ENCODE results near the gene TREM1.
"Not testable (repeated sequence)": the region's sequence is repeated elsewhere in the genome, so short reads cannot be mapped to it uniquely, and the experiment has no call there.

The TREM1 gene

DNA sequence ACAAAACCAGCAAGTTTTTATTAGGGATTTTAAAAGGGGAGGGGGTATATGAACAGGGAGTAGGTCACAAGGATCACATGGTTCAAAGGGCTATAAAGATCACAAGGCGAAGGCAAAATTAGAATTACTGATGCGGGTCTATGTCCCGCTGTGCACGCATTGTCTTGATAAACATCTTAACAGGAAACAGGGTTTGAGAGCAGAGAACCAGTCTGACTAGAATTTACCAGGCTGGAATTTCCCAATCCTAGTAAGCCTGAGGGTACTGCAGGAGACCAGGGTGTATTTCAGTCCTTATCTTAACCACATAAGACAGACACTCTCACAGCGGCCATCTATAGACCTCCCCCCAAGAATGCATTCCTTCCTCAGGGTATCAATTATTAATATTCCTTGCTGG lies 10.8 kb upstream of the TREM1 start:
- not testable (repeated sequence) for DNase-seq (ENCODE audit: low spot score)

DNA sequence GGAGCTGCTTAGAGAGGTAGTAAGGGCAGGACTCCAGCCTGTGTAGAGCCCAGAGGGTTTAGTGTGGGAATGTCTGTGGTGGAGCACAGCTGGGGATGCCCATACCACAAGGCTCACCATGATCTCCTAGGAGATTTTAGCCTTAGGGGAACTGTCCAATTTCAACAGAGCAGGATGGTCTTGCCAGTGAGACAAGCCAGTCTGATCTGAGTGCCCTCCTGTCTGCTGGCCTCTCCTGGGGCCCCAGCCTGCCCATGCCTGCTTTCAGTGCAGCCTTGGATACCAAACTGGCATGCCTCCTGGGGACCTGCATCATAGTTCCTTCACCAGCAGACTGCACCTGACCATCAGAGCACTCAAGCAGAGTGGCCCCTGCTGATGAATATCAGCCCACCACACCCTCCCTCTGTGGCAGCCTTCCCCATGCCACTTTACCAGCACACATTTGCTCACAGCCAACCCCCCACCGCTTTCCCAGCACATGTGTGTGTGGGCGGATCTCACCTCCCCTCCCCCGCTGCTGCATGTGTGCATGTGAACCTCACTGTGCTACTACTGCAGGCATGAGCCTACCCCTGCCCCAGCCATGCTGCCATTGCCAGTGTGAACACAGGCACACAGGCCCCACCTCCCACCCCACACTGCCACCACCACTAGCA lies 7.9 kb upstream of the TREM1 start:
- no peak for DNase-seq (ENCODE audit: low spot score)

DNA sequence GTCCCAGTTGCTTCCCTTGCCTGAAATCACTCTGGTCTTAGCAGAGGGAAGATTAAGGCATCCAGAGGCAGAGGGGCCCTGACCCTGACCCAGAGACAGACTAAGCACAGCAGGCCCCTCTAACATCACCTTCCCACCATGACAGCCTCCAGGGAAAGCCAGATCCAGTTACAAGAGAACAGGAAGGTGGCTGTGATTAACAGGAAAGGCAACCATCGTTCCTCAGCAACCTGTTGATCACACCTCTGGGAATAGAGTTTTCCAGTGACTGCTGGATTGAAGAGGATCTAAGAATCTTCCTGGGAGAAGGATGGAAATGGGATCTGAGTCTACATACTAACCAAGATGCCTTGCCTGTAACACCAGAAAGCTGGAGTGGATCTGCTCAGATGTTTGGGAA lies 5.2 kb upstream of the TREM1 start:
- DNase-seq (ENCODE audit: low spot score) = no peak

DNA sequence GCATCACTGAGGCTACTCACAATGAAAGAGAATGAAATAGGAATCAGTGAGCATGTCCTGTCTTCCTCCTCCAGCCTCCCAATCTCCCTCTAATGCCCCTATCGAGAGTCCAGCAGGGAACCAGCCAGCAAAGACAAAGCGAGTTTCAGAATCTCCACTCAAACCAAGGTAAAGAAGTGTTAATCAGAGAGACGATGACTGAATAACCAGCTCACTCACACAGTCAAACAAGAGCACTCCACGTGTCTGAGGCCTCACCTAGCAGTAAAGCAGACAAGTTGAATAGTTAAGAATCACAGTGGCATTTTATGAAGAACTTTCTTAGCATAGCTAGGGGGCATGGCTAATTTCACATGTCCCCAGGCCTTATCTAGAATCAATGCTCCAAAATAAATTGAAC lies 3.3 kb upstream of the TREM1 start:
- no peak for DNase-seq (ENCODE audit: low spot score)

DNA sequence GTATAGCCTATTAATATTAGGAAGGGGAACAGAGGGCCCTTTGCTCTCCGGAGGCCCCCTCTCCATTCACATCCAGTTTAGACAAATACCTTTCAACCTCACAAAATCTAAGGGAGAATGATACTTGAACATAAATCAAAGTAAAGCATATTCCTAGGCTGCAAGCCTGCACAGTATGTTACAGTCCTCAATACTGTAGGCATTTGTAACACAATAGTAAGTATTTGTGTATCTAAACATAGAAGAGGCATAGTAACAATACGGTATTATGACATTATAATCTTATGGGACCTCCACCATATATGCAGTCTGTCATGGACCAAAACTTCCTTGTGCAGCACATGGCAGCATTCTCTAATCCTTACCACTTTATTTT lies 2.3 kb upstream of the TREM1 start:
- no peak for DNase-seq (ENCODE audit: low spot score)

DNA sequence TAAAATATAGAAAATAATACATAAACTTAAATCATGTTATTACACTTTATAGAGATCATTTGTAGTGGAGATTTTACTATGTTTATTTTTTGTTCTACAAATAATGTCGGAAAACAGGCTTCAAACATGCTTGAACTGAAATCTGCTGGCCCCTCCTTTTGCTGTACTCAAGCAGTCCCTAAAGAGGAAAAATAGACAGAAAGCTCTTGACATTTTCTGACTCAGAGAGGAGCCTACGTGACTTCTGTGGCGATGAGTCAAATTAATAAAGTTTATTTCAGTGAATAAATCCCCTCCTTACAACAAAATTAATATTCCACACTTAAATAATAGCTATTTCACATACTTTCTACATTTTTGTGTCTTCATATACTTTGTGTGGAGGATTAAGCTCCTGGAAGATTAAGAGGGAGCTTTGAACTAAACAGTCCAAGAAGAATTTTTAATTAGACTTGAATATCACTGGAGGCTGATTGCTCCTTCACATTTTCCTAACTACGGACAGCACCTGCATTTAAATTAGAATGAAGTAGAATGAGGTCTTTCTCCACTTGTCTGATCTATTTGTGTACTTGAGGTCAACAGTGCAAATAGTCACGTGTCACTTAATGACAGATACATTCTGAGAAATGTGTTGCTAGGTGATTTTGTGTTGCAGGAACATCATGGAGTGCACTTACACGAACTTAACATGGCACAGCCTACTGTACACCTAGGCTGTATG lies 1.7 kb upstream of the TREM1 start:
- DNase-seq (ENCODE audit: low spot score) = no peak

DNA sequence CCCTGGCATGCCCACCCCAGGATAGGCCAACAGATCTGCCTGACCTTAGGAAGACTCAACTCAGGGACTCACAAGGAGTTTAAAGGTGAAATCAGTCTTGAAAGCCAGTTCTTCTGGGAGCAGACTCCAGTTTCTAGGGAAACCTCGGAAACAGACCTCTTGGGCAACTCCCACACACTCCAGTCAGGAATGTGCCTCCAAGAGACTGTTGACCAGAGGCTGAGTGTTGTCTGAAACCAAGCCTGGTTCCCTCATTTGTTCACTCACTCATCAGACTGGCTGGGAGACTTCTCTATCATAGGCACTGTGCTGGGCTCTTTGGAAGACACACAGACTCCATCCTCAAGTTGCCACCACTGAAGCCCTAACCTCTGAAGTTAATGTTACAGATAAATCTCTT lies 1.8 kb downstream of the TREM1 start:
- DNase-seq (ENCODE audit: low spot score) = no peak

DNA sequence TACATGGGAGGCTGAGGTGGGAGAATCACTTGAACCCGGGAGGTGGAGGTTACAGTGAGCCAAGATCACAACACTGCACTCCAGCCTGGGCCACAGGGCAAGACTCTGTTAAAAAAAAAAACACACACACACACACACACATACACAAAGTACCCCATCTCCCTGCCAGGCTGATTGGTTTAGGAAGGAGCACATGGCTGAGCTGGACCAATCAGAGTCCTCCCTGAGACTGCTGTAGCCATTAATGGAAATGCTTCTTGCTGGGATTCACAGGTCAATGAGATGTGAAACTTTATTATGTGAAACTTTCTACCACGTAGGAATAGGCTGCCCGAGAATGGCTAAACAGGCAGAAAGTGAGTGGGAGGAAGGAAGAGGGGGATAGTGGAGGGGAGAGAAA lies 2.9 kb downstream of the TREM1 start:
- DNase-seq (ENCODE audit: low spot score) = no peak

DNA sequence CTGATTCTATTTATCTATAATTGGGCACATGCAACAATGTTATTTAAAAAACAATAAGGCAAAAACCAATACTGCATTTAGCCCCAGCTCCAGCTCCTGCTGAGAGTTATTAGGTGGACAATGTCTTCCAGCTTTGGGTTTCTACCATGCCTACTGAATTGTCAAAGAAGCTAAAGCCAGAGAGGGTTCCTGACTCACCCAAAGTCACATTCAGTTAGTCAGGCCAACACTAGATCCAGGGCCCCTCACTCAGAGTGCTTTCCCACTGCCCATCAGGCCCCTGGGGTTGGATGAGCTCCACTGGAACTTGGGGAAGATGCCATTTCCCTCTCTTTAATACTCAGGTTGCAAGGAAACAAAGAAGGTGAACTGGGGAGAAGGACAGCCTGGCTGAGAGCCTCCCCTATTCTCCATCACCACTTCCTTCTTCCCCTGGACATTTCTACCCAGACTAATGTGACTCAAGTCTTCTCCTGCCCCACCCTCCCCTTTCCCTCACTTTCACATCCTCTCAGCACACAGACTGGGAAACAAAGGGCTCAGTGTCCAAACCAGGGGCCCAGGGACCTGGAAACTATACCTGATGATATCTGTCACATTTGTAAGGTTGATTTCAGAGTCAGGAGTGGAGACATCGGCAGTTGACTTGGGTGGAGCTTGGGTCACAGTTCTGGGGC lies 6.0 kb downstream of the TREM1 start:
- DNase-seq (ENCODE audit: low spot score) = no peak

DNA sequence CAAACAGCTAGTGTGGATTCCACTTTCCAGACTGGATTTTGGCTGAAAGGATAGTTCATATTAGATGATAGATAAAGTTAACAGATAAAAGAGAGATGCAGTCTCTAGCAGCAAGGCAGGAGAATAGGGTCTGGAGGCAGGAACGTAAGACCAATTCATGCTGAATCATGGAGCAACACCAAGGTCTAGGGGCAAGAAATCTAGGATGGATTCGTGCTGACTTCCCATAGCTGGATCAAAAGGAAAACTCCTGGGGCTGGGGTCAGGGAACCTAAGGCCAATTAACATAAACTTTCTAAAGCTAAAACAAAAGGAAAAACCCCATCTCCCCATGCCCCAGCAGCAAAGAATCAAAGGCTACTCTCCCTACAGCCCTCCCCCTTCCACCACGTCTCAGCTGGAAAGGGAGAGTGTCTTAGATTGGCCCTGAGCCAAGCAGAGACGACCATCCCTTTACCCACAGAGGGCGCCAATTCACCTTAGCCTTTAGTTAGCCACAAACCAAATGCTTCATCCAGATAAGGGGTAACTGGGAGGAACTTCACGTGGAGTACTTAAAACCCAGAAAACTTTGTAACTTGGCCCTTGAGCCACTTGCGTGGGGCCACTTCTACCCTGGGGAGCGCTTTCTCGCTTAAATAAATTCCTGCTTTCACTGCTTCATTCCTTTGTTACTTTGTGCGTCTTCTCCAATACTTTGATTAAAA lies 7.6 kb downstream of the TREM1 start:
- peak; percentile 31 for DNase-seq (ENCODE audit: low spot score)

DNA sequence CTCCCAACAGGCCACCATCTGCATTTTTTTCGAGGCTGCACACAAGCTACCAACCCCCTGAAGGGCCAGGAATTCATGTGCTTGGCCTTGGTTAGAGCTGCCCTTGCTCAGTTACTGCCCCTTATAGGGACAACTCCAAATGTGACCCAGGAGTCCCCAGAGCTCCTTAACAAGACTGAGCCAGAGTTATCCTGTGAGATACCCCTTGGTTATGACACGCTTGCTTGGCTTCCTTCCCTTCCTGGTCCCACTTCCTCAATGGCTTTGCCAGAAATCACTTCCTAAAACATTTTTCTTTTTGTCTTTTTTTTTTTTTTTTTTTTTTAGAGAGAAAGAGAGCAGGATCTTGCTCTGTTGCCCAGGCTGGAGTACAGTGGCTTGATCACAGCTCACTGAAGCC lies 8.9 kb downstream of the TREM1 start:
- no peak for DNase-seq (ENCODE audit: low spot score)

DNA sequence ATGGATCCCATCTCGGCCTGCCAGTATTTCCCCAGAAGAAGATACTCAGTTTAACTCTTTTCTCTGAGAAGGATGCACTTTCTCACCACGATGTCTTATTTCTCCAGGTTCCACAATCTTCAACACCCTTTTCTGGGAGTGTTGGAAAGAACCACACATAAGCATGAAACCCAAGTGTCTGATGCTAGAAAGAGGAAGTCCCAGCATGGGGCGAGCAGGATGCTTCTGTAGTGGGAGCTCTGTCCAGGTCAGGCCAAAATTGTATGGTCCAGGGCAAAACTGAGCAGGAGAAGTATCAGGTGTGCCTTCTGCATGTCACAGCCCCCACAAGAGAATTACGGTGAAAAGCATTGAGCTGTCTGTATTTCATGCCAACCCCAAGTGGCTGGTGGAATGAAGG lies 11.0 kb downstream of the TREM1 start:
- no peak for DNase-seq (ENCODE audit: low spot score)

DNA sequence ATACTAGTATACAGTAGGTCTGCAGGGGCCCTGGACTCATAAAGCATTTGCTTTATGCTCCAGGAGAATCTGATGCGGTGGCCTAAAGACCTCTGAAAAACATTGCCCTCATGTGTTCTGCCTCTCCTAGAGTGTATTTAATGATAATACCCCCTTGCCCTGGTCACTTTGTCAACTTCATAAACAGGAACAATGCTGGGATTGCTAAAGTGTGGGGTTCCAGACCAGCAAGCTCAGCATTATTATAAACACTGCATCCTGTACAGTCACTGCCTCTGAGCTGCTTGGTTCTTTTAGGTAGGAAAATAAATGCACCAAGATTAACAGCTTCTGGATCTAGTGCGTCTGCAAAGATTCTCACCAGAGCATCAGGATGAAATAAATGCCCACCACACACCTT lies 12.2 kb downstream of the TREM1 start:
- DNase-seq (ENCODE audit: low spot score) = no peak

DNA sequence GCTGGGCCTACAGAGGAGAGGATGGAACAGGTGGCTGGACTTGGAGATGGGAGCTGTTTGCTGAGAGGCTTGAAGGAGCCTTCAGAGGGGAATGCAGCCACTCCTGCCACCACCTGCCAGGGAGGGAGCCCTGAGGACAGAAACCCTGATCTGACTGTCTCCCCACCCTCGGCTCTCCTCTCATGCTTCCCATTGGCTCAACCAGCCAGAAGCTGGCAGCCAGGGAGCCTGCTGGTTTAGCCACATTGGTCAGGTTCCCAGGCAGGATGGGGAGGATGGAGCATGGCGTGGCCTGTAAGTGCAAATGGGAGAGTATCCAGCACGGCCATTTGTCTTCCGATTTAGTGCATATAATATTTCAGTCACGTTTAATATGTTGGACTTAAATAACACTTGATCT lies 12.8 kb downstream of the TREM1 start:
- no peak for DNase-seq (ENCODE audit: low spot score)

DNA sequence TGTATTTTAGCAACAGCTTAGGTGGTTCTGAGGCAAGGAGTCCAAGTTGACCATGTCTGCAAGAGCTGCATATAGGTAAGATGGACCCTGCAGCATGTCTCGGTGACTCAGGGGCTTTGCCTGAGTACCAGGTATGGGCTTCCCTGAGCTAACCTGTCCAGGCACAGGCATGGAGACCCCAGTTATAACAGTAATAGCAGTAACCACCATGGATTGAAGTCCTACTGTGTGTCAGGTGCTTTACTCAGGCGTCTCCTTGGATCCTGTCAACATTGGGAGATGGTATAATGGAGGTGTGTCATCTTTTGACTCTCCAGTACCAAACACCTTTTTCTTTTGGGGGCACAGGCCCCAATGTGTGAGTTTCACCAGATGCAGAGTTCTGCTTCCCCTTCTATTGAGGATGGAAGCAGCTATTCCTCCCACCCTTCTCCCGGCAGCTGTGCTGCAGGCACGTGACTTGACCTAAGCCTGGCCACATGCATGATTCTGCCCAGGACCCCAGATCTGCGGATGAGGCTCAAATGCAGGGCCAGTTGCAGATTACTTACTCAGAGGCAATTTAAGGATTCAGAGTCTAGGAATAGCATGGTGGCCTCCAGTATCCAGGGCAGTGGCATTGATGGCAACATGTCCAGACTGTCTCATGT lies 13.8 kb downstream of the TREM1 start:
- DNase-seq (ENCODE audit: low spot score) = no peak

DNA sequence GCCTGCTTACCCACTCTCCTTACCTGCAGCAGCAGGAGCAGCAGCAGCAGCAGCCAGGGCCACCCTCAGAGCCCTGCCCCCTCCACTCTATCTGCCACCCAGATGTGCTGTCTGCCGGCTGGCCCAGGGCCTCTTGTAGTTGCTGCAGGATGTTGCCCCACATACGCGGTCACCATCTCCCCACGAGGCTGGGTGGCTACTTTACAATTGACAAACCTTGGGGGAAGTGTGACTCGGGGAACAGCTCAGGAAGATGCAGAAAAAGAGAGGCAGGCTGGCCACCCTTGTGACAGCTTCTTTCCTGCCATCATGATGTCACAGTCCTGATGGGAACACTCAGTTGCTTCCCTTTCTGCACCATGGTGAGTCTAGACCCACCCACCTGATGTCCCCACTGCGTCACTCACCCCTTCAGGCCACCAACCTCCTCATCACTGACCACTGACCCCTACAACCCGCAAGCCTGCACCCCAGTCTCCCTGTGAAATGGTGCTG lies 14.5 kb downstream of the TREM1 start:
- DNase-seq (ENCODE audit: low spot score) = no peak

DNA sequence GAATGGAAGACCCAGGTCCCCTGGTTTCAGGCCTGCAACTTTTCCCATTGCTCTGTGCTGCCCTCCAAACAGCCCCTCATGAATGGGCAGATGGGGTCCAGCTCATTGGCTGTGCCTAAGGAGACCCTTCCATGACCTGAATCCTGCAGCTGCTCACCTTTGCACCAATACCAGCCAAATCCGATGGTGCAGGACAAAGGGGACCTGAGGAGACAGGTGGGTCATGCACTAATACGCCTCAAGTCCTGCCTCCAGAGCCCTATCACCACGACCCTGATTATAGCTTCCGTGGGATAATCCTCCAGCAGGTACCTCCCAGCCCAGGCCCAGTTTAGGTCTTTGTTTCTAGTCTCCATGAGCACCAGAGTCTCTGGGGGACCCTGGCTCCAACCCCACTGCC lies 16.8 kb downstream of the TREM1 start:
- DNase-seq (ENCODE audit: low spot score) = no peak

DNA sequence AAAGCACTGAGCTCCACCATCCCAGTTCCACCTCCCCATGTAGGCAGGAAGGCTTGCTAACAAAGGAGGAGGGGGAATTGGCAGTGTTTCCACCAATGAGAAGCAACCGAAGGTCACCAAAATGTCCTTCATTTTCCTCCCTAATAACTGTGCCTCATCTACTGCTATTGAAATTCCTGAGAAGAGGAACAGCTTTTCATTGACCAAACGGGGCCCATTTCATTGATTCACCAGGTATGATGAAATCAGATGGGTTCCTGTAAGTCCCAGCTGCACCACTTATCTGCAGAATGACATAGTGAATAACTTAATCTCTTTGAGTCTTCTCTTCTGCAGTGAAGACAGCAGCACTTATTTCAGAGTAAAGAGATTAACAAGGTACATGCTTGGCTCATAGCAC lies 17.3 kb downstream of the TREM1 start:
- no peak for DNase-seq (ENCODE audit: low spot score)

DNA sequence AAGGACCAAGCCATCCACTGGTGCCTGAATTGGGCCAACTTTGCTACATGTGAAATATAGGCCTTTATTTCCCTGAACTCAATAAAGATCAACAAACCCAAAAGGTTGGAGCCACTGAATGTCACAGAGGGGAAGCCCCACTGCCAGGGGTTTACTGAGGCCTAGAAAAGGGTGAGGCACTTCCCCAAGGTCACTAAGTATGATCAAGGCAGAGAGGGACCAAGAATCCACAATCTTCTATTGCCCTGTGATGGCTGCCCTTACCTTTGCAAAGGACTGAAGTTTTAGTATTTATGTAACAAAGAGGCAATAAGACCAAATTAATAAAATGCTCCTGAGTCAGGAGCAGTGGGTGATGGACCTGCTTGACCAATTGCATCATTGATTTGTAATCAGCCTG lies 18.0 kb downstream of the TREM1 start:
- DNase-seq (ENCODE audit: low spot score) = no peak

DNA sequence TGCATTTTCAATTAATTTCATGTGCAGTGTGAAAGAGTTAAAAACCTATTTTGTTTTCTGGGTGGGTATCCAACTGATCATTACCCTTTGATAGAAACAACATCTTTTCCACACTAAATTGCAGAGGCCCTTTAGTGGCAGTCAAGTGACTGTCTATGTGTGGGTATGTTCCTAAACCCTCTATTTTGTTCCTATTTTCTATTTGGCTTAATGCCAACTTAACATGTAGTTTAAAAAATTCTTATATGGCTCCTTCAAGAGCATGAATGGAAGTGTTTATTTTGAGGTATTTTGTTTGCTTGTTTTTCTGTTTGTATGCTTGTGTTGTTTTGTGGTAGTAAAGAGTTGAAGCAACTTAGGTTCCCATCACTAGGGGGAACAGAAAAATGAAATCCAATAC lies 19.9 kb downstream of the TREM1 start:
- DNase-seq (ENCODE audit: low spot score) = no peak

DNA sequence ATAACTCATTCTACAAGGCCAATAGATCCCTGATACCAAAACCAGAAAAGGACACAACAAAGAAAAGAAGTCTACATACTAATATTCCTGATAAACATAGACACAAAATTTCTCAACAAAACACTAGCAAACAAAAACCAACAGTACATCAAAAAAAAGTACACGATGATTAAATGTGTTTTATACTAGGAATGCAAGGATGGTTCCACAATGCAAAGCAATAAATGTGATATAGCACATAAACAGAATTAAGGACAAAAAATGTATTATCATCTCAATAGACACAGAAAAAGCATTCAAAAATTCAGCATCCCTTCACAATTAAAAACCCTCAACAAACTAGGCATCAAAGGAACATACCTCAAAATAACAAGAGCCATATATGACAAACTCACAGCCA lies 23.2 kb downstream of the TREM1 start:
- no peak for DNase-seq (ENCODE audit: low spot score)

DNA sequence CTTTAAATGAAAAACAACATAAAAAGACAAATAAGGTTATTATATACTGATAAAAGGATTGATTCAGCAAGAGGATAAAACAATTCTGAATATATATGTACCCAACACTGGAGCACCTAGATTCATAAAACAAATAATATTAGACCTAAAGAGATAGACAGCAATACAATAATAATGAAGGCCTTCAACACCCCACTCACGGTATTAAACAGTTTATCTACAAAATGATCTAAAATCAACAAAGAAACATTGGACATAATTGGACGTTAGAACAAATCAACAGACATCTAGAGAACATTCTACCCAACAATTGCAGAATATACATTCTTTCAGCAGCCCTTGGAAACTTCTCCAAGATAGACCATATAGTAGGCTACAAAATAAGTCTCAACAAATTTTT lies 24.1 kb downstream of the TREM1 start:
- no peak for DNase-seq (ENCODE audit: low spot score)

DNA sequence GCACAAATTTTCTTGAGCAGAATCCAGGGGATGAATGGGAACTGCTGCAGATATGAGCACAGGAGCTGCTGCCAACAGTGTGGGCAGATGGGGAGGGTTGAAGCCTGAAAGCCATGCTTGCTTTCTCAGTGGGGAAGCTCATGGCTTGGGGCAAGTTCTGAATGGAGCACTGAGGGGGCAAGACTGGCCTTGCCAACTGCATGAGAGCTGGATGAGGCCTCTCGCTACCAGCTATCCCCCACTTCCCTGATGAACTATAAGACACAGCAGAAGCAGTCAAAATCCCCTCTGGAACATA lies 28.3 kb downstream of the TREM1 start:
- DNase-seq (ENCODE audit: low spot score) = no peak

Data from cerebellar cortex (tissue), 1 donor.